HG02885 (cell line): ENCODE data around the gene MBNL3.

Experiments
- ATAC-seq: cut with Tn5 transposase; IDR thresholded peaks from one replicate; pipeline ENCODE4 v1.9.1; 2021; ENCODE audit warnings: mild to moderate bottlenecking; ENCODE audit not compliant: unreplicated experiment, poor library complexity

MBNL3 gene

DNA sequence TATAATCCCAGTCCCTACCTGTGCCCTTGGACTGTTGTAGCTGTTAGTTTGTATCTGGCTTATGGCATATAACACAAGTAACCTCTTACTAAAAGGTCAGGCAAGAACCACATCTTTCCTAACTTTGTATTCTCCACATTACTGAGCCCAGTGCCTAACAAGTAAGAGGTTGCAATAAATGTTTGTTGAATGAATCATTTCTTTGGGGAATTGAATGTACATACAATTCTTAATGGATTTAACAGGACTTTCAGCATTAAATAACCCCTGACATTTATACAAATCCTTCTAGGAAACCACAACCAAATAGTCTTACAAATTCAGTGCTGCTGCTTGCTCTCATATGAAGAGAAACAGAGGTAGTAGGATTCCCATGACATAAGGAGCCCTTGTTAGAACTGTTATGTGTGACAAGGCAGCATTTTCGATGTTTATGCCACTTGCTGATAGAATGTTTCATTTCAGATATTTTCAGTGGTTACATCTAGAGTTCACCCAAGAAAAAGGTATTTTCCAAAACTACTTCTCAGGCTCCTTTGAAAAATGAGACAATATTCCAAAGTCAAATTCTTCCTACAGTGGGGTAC lies 62.0 kb downstream of the MBNL3 start:
- ATAC-seq, result peak; percentile 44

GRCh38 chrX:132425744-132426318 lies 63.0 kb downstream of the MBNL3 start:
- ATAC-seq, result peak; percentile 47

GRCh38 chrX:132423323-132423722 lies 65.5 kb downstream of the MBNL3 start:
- no peak for ATAC-seq

DNA sequence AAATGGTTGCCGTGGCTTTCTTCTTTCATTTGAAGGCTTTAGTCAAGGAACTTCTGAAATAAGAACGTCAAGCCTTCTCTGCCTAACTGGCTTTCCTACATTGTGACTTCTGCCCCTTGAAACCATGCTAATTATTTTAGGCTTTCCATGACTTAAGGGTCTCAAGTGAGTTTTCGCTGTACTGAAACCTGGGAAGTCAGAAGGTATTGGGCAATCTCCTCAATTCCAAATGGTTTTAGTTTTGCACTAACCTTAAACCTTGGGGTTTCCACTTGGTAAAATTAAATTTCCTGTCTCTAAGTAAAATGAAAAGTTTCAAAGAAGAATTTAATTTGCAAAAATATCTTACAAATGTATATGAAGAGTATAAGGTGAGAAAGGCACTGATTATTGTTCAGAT lies 73.8 kb downstream of the MBNL3 start:
- no peak for ATAC-seq

GRCh38 chrX:132414404-132414803 lies 74.4 kb downstream of the MBNL3 start:
- no peak for ATAC-seq

DNA sequence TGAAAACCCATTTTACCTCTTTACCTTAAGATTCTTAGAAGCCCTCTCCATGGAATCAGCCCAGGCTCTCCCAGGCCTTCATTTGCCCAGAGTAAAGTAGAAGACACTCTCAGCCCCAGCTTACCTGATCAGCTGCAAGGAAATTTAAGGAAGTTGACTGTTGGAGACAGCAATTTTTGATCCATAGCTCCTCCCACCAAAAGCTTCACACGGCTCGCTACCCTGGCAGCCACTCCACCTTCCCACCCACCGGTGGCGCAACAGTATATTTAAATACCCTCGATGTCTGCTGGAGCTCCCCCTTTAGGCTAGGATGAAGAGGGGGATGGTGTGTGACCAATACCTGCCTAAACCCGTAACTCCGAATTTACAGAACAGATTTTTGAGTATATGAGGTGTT lies 75.4 kb downstream of the MBNL3 start:
- ATAC-seq, result no peak

GRCh38 chrX:132412208-132412607 lies 76.6 kb downstream of the MBNL3 start:
- ATAC-seq, result no peak

DNA sequence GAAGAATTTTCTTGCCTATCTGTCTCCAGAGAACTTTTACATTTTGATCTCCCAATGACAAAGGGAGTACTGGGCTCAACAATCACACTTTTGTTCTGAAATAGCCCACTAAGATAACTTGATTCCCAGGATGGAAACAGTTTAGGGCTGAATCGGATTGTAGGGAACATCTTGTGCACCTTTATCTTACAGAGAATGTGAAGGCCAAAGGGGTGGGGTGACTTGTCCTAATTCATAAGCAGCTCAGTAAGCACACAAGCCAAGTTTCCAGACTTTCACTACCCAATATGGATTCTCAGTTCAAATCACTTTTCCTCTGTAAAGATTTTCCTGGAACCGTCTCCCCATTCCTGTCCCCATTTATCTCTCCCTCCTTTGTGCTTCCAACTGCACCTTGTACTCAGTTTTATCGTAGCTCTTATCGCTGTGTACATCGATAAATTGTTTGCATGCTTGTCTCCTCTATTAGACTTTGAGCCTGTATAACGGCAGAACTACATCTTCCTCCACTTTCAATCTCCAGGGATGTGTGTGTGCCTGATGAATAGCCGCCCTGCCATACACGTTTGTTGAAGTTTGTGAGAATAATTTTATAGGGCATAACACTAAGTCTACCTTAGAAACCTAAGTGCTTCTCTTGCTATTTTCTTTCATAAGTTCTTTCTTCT lies 77.4 kb downstream of the MBNL3 start:
- ATAC-seq, result no peak

DNA sequence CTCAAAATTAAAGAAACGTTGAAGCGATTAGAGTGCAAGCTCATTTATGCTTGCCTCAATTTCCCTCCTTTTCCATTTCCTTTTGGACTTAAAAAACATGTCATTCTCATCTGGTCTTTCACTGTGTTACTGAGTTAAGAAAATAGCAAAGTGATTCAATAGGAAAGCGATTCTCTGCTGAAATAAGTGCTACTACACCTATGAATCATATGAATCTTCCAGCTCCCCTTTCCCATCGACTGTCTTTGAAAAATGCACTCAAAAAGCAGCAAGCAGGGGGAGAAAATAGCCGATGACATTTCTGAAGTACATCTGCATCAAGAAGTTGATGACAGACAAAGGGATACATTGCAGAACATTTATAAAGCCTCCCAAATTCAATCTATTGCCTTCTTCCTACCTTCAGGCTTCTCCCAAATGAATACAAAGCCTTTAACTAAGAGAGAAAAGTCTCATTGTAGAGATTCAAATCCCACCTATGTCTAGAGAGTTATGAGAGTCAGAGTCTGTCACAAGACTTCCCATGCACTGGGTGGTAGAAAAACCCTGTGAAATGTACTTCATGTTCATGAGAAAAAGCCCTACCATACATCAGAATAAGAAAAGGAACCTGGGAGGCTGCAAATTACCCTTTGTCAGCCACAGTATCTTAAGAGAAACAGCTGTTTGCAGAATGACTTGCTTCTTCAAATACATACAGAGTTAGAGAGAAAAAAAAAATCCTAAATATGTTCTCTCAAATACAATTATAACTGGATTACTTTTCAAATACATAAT lies 78.9 kb downstream of the MBNL3 start:
- peak; percentile 53 for ATAC-seq

DNA sequence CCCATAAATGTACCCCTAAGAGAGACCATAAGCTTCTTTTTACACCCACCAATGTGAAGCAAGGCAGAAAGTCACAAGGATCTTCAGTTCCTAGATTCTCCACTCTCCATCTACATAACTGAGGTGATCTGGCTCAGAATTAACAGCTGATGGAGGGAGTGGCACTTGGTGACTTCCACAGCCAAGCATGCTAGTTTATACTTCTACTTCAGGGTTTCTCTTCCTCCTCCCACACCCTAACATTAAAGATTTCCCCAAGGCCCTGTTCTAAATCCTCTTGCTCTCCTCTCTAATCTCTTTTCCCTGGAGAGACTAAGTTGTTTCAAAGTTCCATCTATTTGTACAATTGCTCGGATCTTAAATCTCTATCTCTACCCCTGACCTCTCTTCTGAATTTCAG lies 81.1 kb downstream of the MBNL3 start:
- ATAC-seq, result no peak

DNA sequence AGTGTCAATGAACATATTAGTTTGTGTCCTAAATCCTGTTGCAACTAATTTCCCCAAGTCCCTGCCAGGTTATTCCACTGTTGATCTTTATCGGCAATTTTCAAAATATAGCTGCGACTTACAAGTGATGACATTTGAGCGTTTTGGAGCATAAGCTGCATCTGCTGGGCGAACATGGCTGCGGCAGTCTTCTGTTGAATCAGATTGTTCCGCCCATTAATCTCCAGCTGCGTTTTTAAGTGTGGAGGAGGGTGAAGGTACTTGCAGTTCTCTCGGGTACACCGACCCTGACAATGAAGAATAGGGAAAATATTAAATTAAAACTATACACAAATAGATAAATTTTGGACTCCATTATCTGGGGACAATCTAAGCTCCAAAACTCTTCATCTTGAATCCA lies 82.7 kb downstream of the MBNL3 start:
- no peak for ATAC-seq

DNA sequence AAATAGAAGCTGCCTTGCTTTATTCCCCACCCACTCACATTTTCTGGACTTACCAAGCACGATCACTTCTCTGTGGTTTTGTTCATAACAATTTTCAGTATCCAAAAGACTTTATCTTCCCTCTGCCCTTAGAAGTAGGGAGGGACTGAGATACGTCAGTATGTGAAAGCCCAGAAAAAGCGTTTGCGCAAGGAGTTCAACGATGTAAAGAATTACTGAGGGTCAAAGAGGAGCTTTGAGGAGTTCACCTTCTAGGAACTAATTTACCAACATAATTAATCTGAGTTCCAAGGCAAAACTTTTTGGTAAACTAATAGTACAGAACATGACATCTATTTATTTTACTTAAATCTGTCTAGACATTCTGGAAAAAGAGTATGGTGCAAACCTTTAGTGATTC lies 84.6 kb downstream of the MBNL3 start:
- no peak for ATAC-seq

DNA sequence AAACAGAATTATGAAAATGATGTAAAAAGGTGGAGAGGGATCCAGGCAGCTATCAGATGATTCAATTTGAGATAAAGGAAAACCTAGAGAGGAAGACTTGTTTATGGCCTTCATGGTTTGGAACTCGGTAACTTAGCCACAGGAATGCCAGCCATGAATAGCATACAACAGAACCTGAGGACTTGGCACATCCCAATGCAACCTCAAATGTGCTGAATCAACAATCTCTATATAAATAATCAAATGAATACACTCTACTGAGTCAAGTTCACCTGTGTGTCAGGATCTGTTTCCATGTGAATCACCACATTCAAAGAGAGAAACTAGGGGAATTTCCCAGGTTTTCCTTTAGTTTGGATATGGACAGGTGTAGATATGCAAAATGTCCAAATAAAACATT lies 86.9 kb downstream of the MBNL3 start:
- ATAC-seq, result no peak

DNA sequence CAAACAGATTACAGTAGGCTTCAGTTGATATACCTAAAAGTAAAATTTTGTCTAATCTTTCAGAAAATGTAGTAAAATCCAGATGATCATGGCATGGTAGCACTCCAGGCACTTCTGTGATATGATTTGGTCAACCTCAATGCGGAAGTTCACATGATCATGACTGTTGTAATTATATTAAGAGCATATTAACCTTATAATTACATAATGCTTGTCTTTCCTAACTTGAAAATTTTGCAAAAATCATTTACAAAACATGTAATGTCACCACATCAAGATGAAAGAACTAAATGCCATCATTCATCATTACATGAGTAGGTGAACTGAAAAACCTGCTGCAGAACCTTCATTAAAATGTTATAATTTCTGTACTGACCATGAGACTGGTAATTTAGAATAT lies 88.1 kb downstream of the MBNL3 start:
- ATAC-seq, result no peak

GRCh38 chrX:132395645-132396044 lies 93.2 kb downstream of the MBNL3 start:
- no peak for ATAC-seq

DNA sequence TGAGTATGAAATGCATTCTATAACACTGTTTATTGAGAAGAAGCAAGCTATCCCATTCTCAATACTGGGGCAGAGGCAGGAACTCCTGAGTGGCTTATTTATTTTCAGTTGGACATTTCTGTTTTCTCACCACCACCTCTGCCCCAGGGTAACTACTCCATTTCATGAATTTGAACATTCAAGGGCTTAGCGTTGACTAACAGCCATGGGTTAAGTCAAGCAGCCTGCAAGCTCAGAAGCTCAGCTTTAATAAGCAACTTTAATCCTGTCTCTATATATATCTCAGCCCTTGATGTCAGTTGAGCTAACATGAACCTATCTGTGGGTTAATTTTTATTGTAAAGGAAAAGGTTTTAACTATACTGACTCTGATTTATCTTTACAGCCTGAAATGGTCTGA lies 93.8 kb downstream of the MBNL3 start:
- no peak for ATAC-seq

GRCh38 chrX:132394591-132394990 lies 94.2 kb downstream of the MBNL3 start:
- no peak for ATAC-seq

GRCh38 chrX:132393992-132394391 lies 94.8 kb downstream of the MBNL3 start:
- ATAC-seq, result no peak

GRCh38 chrX:132393485-132393884 lies 95.4 kb downstream of the MBNL3 start:
- ATAC-seq, result no peak

DNA sequence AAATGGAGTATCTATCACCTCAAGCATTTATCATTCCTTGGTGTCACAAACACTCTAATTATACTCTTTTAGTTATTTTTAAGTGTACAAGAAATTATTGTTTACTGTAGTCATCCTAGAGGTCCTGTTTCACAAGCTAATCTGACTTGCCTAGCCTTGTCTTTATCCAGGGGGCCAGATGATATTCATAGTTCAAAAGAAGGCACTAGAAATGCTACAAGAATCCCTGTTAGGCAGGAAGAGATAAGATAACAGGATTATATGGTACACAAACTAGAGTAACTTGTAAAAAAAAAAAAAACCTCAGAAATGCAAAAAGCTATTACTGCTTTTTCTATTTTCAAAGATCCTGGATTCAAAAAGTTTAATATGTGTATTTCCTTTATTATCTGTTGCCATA lies 95.8 kb downstream of the MBNL3 start:
- ATAC-seq, result no peak

GRCh38 chrX:132390792-132391191 lies 98.0 kb downstream of the MBNL3 start:
- ATAC-seq, result no peak
